HG03039 (cell line): ENCODE measurements around the gene CACNA1C.
"Not testable (repeated sequence)": the region's sequence is repeated elsewhere in the genome, so short reads cannot be mapped to it uniquely, and the experiment has no call there.

ENCODE experiments used
- ATAC-seq: cut with Tn5 transposase; IDR thresholded peaks from one replicate; pipeline ENCODE4 v1.9.1; 2021; ENCODE audit warnings: mild to moderate bottlenecking, moderate library complexity; ENCODE audit not compliant: unreplicated experiment

CACNA1C gene

GRCh38 chr12:2074792-2075191 lies 22.0 kb downstream of the CACNA1C start:
- ATAC-seq, result no peak

DNA sequence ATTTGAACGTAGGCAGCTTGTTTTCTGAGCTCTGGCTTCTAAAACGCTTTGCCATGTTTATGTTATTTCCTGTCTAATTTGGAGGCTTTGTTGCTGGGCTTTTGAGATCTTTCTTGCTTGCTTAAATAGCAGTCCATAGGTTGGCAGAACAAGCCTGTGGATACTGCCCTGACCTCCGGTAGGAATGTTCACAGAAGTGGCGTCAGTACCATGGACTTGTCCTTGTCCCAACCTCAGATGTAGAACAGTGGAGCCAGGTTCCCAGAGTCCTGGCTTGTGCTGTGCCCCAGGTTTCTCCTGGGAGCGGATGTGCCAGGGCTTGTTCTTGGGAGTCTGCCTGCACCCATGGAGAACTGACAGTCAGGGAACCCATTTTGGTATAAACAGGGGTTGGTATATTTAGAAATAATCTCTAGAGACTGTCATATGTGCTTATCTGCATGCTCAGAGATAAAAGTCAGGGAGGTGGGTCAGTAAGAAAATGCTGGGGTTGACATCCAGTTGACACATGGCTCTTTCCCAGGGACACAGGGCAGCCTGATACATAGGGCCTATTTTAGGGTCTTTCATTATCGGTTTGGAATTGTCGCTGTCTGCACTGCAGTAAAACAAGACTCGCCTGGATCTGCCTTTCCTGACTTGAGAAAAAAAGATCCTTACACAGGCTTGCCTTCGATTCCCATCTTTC lies 22.9 kb downstream of the CACNA1C start:
- ATAC-seq, result no peak

DNA sequence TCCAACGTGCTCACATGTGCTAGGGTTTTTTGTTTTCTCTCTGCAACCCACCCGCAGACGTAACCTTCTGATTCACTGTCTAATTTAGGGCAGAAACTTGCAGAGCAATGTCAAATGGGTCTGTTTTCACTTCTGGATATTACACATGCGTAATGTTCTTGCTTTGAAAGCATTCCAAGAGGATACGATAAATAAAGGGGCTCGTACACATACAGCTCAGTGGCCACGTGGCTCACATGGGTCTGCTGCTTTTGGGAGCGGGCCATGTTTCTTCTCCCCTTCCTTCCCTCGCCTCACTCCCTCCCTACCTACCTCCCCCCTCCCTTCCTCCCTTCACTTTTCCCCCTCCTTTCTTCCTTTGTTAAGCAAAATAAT lies 23.4 kb downstream of the CACNA1C start:
- ATAC-seq, result no peak

DNA sequence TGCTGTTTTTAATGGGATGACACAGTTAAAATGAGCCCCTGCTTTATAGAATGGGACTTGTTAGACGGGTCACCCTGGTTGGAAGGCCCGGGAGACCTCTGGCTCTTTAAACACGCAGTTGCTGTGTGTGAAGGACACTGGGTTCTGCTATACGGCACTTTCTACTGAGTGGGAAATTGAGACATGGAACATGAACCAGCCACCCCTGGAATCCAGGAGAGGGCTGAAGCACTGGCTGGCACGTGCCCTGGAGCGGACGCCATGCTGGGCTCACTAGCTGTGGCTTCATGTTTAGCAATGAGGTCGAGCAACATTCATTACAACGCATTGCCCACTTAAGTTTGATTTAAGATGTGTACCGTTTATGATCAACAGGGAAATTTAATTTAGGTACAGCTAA lies 23.9 kb downstream of the CACNA1C start:
- ATAC-seq, result no peak

- no peak for ATAC-seq
Observed at GRCh38 chr12:2080604-2081003, 27.8 kb downstream of the CACNA1C start.

- ATAC-seq, result no peak
Observed at GRCh38 chr12:2082321-2082720, 29.5 kb downstream of the CACNA1C start.

- ATAC-seq, result no peak
Observed at GRCh38 chr12:2083008-2083407, 30.2 kb downstream of the CACNA1C start.

DNA sequence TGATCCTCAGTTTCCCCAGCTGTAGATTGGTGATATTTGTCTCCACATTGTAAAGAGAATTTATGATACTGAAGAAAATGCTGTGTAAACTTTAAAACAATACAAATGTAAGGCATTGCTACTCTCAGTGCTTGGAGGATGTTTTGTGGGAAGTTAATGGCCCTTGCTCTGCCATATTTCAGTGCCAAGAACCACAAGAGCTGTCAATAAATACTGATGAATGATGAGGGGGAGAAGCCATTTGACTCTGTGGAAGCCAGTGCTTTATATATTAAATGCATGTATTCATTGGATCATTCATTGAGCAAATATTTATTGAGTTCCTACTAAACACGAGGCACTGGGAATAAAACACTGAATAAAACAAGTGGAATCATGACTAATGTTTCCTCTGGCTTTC lies 30.8 kb downstream of the CACNA1C start:
- no peak for ATAC-seq

- no peak for ATAC-seq
Observed at GRCh38 chr12:2084553-2085296, 31.9 kb downstream of the CACNA1C start.

DNA sequence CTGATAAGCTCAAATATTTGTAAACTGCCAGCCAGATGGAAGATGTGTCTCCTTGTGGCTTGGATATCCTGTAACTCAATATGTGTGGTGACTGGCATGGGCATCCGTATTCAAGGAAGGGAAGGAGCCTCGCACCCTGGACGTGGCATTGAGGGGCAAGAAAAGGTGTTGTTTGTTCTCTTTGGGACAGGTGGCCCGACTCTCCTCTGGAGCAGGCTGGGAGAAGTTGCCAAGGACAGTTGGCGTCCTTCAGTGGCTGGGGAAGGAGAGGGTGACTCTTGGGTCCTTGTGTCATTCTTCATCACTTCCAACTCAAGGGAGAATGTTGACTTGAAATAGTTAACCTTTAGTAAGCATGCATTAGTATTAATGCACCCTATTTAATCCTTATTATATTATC lies 39.6 kb downstream of the CACNA1C start:
- ATAC-seq, result no peak

- no peak for ATAC-seq
Observed at GRCh38 chr12:2092890-2093289, 40.1 kb downstream of the CACNA1C start.

DNA sequence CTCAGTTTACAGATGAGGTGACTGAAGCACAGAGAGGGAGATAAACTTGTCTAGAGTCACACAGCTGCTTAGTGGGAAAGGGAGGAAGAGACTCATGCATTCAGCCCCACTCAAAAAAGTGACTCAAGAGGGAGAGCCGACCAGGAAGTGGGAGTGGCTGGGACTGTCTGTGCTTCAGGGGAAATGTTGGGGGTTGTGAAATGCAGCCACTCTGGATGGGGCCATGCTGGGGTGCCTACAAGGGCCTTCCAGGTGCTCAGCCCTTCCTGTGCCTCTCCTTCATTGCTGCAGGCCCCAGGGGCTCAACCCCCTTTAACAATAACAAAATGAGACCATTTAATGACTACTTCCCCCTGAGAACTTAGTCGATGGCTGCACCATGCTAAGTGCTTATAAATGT lies 41.8 kb downstream of the CACNA1C start:
- ATAC-seq, result no peak

- ATAC-seq, result no peak
Observed at GRCh38 chr12:2095878-2096277, 43.1 kb downstream of the CACNA1C start.

DNA sequence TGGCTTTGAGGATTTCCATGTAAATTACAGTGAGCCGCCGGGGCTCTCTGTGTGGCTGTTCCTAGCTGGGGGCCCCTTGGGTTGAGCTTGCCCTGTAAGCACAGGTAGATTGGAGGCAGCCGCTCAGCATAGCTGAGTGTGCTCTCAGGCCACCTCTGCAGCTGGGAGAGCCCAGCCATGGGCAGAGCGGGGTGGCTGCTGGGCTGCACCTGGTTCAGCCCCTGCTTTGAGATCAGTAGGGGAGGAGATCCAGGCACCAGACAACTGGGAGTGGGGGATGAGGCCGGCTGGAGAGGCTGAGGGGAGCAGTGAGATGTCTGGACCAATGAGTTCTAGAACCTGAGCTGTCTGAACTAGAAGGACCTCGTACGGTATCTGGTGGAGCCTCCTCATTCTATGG lies 44.8 kb downstream of the CACNA1C start:
- ATAC-seq, result no peak

DNA sequence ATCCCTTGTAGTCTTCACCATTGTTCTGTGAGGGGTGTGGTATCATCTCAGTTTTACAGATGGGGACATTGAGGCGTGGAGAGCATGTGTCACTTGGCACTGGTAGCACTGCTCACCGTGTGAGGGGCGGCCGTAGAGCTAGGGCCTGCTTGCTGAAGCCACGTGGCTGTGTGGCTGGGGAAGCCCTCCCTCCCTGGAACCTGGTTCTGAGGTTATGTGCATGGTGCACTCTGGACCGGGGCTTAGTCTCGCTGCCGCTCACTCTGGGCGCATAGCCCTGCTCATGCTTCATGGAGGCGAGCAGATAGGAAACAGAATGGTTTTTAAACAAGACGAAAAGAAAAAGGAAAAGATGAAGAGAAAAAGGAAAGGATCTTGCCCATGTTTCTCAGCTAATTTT lies 46.1 kb downstream of the CACNA1C start:
- ATAC-seq, result no peak

GRCh38 chr12:2099595-2099994 lies 46.8 kb downstream of the CACNA1C start:
- ATAC-seq, result no peak

GRCh38 chr12:2101359-2101758 lies 48.6 kb downstream of the CACNA1C start:
- no peak for ATAC-seq

DNA sequence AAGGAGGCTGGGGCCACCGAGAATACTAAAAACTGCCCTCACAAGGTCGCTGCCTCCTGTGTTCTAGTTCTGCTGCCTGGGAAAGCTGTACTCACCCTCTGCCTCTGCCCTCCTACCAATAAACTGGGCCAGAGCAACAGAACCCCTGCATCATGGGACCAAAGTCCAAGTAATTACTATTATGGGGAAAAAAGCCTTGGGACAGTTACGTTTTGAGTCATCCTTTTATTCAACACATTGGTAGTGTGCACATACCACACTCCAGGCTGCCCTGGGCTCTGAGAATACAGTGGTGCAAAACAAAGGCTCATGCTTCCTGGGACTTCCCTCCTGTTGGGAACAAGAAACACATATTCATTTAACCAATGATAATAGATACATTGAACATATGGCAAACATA lies 49.0 kb downstream of the CACNA1C start:
- ATAC-seq, result no peak

DNA sequence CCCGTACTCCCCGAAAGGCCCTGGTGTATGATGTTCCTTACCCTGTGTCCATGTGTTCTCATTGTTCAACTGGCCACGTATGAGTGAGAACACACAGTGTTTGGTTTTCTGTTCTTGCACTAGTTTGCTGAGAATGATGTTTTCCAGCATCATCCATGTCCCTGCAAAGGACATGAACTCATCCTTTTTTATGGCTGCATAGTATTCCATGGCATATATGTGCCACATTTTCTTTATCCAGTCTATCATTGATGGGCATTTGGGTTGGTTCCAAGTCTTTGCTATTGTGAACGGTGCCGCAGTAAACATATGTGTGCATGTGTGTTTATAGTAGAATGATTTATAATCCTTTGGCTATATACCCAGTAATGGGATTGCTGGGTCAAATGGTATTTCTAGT lies 49.9 kb downstream of the CACNA1C start:
- not testable (repeated sequence) for ATAC-seq

DNA sequence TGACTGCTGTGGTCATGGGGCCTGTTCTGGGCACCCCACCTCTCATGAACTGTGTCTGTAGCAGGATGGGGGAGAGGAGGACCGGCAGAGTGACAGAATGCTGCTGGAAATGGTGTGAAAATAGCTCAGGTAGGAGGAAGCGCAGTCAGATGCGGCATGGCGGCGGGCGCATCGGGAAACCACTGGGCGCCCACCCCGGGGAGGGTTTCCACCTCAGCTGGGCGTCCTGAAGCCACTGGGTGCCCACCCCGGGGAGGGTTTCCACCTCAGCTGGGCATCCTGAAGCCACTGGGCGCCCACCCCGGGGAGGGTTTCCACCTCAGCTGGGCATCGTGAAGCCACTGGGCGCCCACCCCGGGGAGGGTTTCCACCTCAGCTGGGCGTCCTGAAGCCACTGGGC lies 52.6 kb downstream of the CACNA1C start:
- ATAC-seq, result not testable (repeated sequence)

DNA sequence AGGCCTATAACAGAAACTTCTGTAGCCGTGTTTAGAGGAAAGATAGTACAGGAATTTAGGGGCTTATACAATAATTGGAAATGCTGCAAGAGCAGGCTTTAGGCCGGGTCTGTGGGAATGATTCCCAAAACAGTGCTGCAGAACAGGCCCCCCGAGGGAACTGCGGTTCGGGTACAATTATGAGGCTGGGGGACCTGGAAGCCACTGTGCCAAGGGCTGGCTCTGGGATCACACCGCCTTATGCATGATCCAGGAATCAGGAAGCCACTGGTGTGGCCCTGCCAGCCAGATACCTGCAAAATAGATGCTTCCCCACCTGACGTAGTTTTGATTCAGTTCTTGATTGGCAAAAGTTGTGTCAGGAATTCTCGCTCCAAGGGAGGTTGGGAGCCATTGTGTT lies 55.4 kb downstream of the CACNA1C start:
- no peak for ATAC-seq

- ATAC-seq, result no peak
Observed at GRCh38 chr12:2108975-2109671, 56.3 kb downstream of the CACNA1C start.
